Mononuclear cell (primary cell): ENCODE results near the gene PCDHA10. TPM values are rescaled to one million over a fixed set of nuclear protein-coding genes. Genes with fewer than 3 reads are reported as not detected.
"Not testable (repeated sequence)": the region's sequence is repeated elsewhere in the genome, so short reads cannot be mapped to it uniquely, and the experiment has no call there.

Experiments used
- H3K27me3 ChIP-seq: 2 replicates; pipeline ENCODE4 v1.6.0; 2011; ENCODE audit warnings: low read length, control low read depth; ENCODE audit not compliant: insufficient read depth
- H3K4me1 ChIP-seq: 2 replicates; pipeline ENCODE4 v1.5.1; 2011; ENCODE audit warnings: mild to moderate bottlenecking, low read length, control low read depth; ENCODE audit not compliant: insufficient read depth
- H3K4me3 ChIP-seq: 2 replicates; pipeline ENCODE4 v1.5.1; 2011; ENCODE audit warnings: mild to moderate bottlenecking, low read length, moderate library complexity
- H3K9me3 ChIP-seq: 2 replicates; pipeline ENCODE4 v1.5.1; 2011; ENCODE audit warnings: low read depth, mild to moderate bottlenecking, control low read depth, low read length
- total RNA-seq: library from RNA; depleted of rRNA; stranded (reverse); fragments of >200 nt; gene quantifications from one replicate; pipeline ENCODE4 v1.2.3, GENCODE V29; 2012

Gene PCDHA10, protein sequence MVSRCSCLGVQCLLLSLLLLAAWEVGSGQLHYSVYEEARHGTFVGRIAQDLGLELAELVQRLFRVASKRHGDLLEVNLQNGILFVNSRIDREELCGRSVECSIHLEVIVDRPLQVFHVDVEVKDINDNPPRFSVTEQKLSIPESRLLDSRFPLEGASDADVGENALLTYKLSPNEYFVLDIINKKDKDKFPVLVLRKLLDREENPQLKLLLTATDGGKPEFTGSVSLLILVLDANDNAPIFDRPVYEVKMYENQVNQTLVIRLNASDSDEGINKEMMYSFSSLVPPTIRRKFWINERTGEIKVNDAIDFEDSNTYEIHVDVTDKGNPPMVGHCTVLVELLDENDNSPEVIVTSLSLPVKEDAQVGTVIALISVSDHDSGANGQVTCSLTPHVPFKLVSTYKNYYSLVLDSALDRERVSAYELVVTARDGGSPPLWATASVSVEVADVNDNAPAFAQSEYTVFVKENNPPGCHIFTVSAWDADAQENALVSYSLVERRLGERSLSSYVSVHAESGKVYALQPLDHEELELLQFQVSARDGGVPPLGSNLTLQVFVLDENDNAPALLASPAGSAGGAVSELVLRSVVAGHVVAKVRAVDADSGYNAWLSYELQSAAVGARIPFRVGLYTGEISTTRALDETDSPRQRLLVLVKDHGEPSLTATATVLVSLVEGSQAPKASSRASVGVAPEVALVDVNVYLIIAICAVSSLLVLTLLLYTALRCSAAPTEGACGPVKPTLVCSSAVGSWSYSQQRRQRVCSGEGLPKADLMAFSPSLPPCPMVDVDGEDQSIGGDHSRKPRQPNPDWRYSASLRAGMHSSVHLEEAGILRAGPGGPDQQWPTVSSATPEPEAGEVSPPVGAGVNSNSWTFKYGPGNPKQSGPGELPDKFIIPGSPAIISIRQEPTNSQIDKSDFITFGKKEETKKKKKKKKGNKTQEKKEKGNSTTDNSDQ
- not detected for total RNA-seq

DNA sequence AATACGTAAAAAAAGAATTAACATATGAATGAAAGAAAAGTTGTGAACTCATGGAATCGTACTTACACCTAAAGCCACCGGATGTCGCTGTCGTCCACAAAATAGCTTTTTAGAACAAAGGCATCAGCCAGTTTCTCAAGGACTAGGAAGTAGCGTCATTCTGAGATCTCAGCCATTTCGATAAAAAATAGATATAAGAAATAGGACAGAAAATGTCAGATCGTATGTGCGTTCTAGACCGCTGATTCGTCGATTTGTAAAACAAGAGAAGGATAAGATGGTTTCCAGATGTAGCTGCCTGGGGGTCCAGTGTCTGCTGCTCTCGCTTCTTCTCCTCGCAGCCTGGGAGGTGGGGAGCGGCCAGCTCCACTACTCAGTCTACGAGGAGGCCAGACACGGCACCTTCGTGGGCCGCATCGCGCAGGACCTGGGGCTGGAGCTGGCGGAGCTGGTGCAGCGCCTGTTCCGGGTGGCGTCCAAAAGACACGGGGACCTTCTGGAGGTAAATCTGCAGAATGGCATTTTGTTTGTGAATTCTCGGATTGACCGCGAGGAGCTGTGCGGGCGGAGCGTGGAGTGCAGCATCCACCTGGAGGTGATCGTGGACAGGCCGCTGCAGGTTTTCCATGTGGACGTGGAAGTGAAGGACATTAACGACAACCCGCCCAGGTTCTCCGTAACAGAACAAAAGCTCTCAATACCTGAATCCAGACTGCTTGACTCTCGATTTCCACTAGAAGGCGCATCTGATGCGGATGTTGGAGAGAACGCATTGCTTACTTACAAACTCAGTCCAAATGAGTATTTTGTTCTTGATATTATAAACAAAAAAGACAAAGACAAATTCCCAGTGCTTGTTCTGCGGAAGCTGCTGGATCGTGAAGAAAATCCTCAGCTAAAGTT is at the start of gene PCDHA10:
PCDHA10 (plus strand) TSS at position 126 of the 903 bp plus-strand sequence; CDS start at position 278, 152 bp downstream.
- H3K9me3 ChIP-seq = no peaks in the 10 kb centered on the region
- no peaks in the 10 kb centered on the region for H3K4me1 ChIP-seq
- no peak within 1 kb of the TSS for H3K4me3 ChIP-seq
- peaks cover 16% of the 10 kb centered on the region for H3K27me3 ChIP-seq

DNA sequence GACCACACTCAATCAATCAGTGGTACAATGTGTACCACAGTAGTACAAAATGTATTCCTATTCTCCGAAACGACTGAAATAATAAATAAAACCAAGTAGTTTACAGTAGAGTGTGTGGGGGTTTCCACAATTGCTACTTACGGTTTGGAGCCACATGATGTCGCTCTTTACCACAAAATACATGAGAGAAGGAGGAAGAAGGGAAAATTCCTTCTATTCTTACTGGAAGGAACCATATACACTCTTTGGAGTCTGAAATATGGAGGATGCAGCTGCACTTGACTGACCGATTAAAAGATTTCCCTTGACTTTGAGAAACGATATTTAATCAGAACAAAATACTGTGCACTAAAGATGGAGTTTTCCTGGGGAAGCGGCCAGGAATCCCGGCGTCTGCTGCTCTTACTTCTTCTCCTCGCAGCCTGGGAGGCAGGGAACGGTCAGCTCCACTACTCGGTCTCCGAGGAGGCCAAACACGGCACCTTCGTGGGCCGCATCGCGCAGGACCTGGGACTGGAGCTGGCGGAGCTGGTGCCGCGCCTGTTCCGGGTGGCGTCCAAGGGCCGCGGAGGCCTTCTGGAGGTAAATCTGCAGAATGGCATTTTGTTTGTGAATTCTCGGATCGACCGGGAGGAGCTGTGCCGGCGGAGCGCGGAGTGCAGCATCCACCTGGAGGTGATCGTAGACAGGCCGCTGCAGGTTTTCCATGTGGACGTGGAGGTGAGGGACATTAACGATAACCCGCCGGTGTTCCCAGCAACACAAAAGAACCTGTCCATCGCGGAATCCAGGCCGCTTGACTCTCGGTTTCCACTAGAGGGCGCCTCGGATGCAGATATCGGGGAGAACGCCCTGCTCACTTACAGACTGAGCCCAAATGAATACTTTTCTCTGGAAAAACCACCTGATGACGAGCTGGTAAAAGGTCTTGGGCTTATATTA is 48.6 kb upstream of the PCDHA10 start, which contains the start of gene PCDHA4:
PCDHA4 (plus strand) TSS at position 235 of the 942 bp plus-strand sequence.
- Histone ChIP-seq H3K27me3 (peaks cover 15% of the 10 kb centered on the region), H3K9me3 (peaks cover 22% of the 10 kb centered on the region), H3K4me1 (no peaks in the 10 kb centered on the region), H3K4me3 (no peak within 1 kb of the TSS)

DNA sequence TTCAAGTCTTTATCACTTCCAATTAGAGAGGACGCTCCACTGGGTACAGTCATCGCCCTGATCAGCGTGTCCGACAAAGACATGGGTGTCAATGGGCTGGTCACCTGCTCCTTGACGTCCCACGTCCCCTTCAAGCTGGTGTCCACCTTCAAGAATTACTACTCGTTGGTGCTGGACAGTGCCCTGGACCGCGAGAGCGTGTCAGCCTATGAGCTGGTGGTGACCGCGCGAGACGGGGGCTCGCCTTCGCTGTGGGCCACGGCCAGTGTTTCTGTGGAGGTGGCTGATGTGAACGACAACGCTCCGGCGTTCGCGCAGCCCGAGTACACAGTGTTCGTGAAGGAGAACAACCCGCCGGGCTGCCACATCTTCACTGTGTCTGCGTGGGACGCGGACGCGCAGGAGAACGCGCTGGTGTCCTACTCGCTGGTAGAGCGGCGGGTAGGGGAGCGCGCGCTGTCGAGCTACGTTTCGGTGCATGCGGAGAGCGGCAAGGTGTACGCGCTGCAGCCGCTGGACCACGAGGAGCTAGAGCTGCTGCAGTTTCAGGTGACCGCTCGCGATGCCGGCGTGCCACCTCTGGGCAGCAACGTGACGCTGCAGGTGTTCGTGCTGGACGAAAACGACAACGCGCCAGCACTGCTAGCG is 47.3 kb upstream of the PCDHA10 start:
- H3K4me1 ChIP-seq, H3K4me3 ChIP-seq: not testable (repeated sequence)
- Histone ChIP-seq H3K27me3 (peaks cover 18% of the 10 kb centered on the region), H3K9me3 (peaks cover 32% of the 10 kb centered on the region)

GRCh38 chr5:140808889-140809291 is 46.8 kb upstream of the PCDHA10 start:
- no peak overlapping the region for H3K4me3 ChIP-seq
- peaks cover 34% of the 10 kb centered on the region for H3K9me3 ChIP-seq
- H3K27me3 ChIP-seq = peaks cover 18% of the 10 kb centered on the region

GRCh38 chr5:140821375-140822280 is 34.1 kb upstream of the PCDHA10 start, which contains the start of gene PCDHA5:
TSS of gene PCDHA5 (plus strand) at chr5:140821613.
- Histone ChIP-seq H3K9me3 (peaks cover 11% of the 10 kb centered on the region), H3K4me3 (no peak within 1 kb of the TSS)

More at GRCh38 chr5:140808889-140809291, 46.8 kb upstream of the PCDHA10 start:
- no peaks in the 10 kb centered on the region for H3K4me1 ChIP-seq

GRCh38 chr5:140822281-140822629 is 33.4 kb upstream of the PCDHA10 start:
- Histone ChIP-seq H3K4me1 (no peaks in the 10 kb centered on the region), H3K27me3 (peaks cover 28% of the 10 kb centered on the region)

More at GRCh38 chr5:140821375-140822280, 34.1 kb upstream of the PCDHA10 start, which contains the start of gene PCDHA5:
- Histone ChIP-seq H3K27me3 (peaks cover 26% of the 10 kb centered on the region), H3K4me1 (no peaks in the 10 kb centered on the region)

GRCh38 chr5:140822969-140823368 is 32.7 kb upstream of the PCDHA10 start:
- not testable (repeated sequence) for H3K4me3 ChIP-seq, H3K4me1 ChIP-seq
- Histone ChIP-seq H3K27me3 (peaks cover 35% of the 10 kb centered on the region), H3K9me3 (peaks cover 22% of the 10 kb centered on the region)

More at GRCh38 chr5:140822281-140822629, 33.4 kb upstream of the PCDHA10 start:
- H3K4me3 ChIP-seq = no peak overlapping the region
- H3K9me3 ChIP-seq = peaks cover 17% of the 10 kb centered on the region

GRCh38 chr5:140823475-140823874 is 32.2 kb upstream of the PCDHA10 start:
- peaks cover 20% of the 10 kb centered on the region for H3K9me3 ChIP-seq
- H3K4me1 ChIP-seq = no peaks in the 10 kb centered on the region
- H3K4me3 ChIP-seq = no peak overlapping the region
- peaks cover 38% of the 10 kb centered on the region for H3K27me3 ChIP-seq

GRCh38 chr5:140827704-140828361 is 27.9 kb upstream of the PCDHA10 start, which contains the start of gene PCDHA6:
TSS of gene PCDHA6 (plus strand) at chr5:140827960. CDS start at chr5:140828092, 132 bp downstream.
- H3K4me1 ChIP-seq = no peaks in the 10 kb centered on the region
- H3K27me3 ChIP-seq = peaks cover 45% of the 10 kb centered on the region
- no peak within 1 kb of the TSS for H3K4me3 ChIP-seq
- H3K9me3 ChIP-seq = peaks cover 23% of the 10 kb centered on the region

GRCh38 chr5:140828362-140828737 is 27.3 kb upstream of the PCDHA10 start:
- peaks cover 27% of the 10 kb centered on the region for H3K9me3 ChIP-seq
- no peak overlapping the region for H3K4me3 ChIP-seq
- H3K27me3 ChIP-seq = peaks cover 50% of the 10 kb centered on the region

GRCh38 chr5:140829511-140830501 is 25.9 kb upstream of the PCDHA10 start:
- Histone ChIP-seq H3K9me3 (peaks cover 33% of the 10 kb centered on the region), H3K27me3 (peaks cover 60% of the 10 kb centered on the region)
- H3K4me3 ChIP-seq, H3K4me1 ChIP-seq: not testable (repeated sequence)

More at GRCh38 chr5:140828362-140828737, 27.3 kb upstream of the PCDHA10 start:
- no peaks in the 10 kb centered on the region for H3K4me1 ChIP-seq
